ENCODE measurements around the gene ABAT. TPM values are rescaled to one million over a fixed set of nuclear protein-coding genes. Genes with fewer than 3 reads are reported as not detected.

ABAT gene
- total and polyA plus RNA-seq, 2 of the 8 experiments (the other 6 are each of a cell fraction or from before 2014, with no cell fraction given), result 6.4 to 8.4 TPM

GRCh38 chr16:8669481-8669880 lies 4.9 kb upstream of the ABAT start:
- Histone ChIP-seq H3K4ac (replicated peaks; ENCODE audit: insufficient read length, low read depth, low read length) (no peak overlapping the region), H3K27me3 (replicated peaks in 1 of 4; ENCODE audit: control insufficient read depth in 3 of 4, extremely low read depth in 1 of 4, insufficient read depth in 3 of 4, low read length in 3 of 4) (peaks cover 0 to 3% (median 0%) of the 10 kb centered on the region in 4 experiments; a peak in 3 of 7 replicates), H3K14ac (ENCODE audit: insufficient read length) (no peak overlapping the region), H3K36me3 (ENCODE audit: control insufficient read depth in 2 of 4, insufficient read depth in 4 of 4, low read length in 3 of 4) (no peaks in the 10 kb centered on the region), H2AFZ (ENCODE audit: low read length) (no peak overlapping the region), H3K4me1 (replicated peaks in 1 of 4; ENCODE audit: control insufficient read depth in 3 of 4, insufficient read depth in 4 of 4, low read length in 3 of 4) (peaks cover 0 to 5% (median 0%) of the 10 kb centered on the region in 4 experiments; a peak in 2 of 7 replicates), H3K79me1 (ENCODE audit: low read depth, low read length) (no peaks in the 10 kb centered on the region), H2BK15ac (ENCODE audit: low read length) (no peak overlapping the region), H3K9ac (replicated peaks in 1 of 4; ENCODE audit: extremely low read depth in 1 of 4, low read depth in 3 of 4, low read length in 3 of 4) (no peak overlapping the region), H4K8ac (ENCODE audit: extremely low read depth, insufficient read depth, low read length) (no peak overlapping the region), H3K79me2 (ENCODE audit: control insufficient read depth in 1 of 2, insufficient read depth in 2 of 2, low read length in 2 of 2) (no peaks in the 10 kb centered on the region), H2BK12ac (ENCODE audit: low read depth, low read length) (no peak overlapping the region), H2BK120ac (replicated peaks; ENCODE audit: low read depth, low read length) (no peak overlapping the region), H3K9me3 (ENCODE audit: insufficient read depth in 2 of 2, low read depth in 1 of 2, low read length in 1 of 2) (no peaks in the 10 kb centered on the region), H4K5ac (ENCODE audit: insufficient read length, low read depth, low read length) (no peak overlapping the region), H2BK20ac (ENCODE audit: low read length) (no peak overlapping the region), H2BK5ac (ENCODE audit: low read depth, low read length) (no peak overlapping the region), H4K91ac (replicated peaks; ENCODE audit: insufficient read length, low read length) (no peak overlapping the region), H4K20me1 (replicated peaks in 1 of 2; ENCODE audit: control insufficient read depth in 1 of 2, insufficient read depth in 2 of 2, low read length in 2 of 2) (no peaks in the 10 kb centered on the region), H2AK5ac (ENCODE audit: low read depth, low read length) (no peak overlapping the region), H3K23ac (ENCODE audit: insufficient read length) (no peak overlapping the region), H3K27ac (ENCODE audit: low read depth, low read length) (no peak overlapping the region), H3K23me2 (ENCODE audit: low read depth, low read length) (peaks cover 5% of the 10 kb centered on the region; the same call in 1 of the 2 replicates), H3K56ac (replicated peaks; ENCODE audit: insufficient read length, low read depth, low read length) (no peak overlapping the region), H3K4me3 (ENCODE audit: extremely low read depth in 1 of 4, insufficient read depth in 2 of 4, low read depth in 3 of 4, low read length in 4 of 4) (no peak overlapping the region), H3K4me2 (ENCODE audit: insufficient read depth in 1 of 2, low read depth in 2 of 2, low read length in 2 of 2) (no peak overlapping the region), H3K18ac (ENCODE audit: extremely low read depth, low read length) (no peak overlapping the region)
- 91% methylated on average over 1 of the region's 1 CpG; no CpG with 5 or more reads in 1 of the 2 experiments for WGBS, 2 experiments (ENCODE audit: extremely low coverage in 1 of 2, insufficient coverage in 1 of 2, insufficient read length in 1 of 2, insufficient replicate concordance in 2 of 2, low coverage in 1 of 2, low lambda C conversion rate in 2 of 2, missing lambda C conversion rate in 1 of 2)
- DNase-seq (ENCODE audit: low read depth in 1 of 2, low spot score in 2 of 2) (no peak), FAIRE-seq (no peak)
- CTCF ChIA-PET (ENCODE audit: partially characterized antibody), result interaction anchor here (1.5 to 27.6 kb wide), 5 partner anchors 8 to 210 kb away, joined by 5 to 404 read pairs (median 8); partner anchors contain the start of genes PMM2 and TMEM186
- POLR2A ChIA-PET (ENCODE audit: partially characterized antibody), result interaction anchor here (0.8 kb wide), 1 partner anchor 52 kb away, joined by 3 read pairs; no protein-coding TSS in a partner anchor
- TF ChIP-seq BACH1 (IDR thresholded peaks at IDR 0.05; ENCODE audit: low read length) (no peak), RBBP5 (IDR thresholded peaks at IDR 0.05; ENCODE audit: borderline replicate concordance, low read depth, low read length) (no peak), MAFK (IDR thresholded peaks at IDR 0.05; ENCODE audit: low read depth, low read length) (no peak), TBP (IDR thresholded peaks at IDR 0.05; ENCODE audit: low read depth, low read length) (no peak), SIX5 (IDR thresholded peaks at IDR 0.05; ENCODE audit: low read depth, low read length) (no peak), CTBP2 (IDR thresholded peaks at IDR 0.05; ENCODE audit: borderline replicate concordance, insufficient read depth, insufficient read length, low read length) (no peak), TEAD4 (IDR thresholded peaks at IDR 0.05; ENCODE audit: low read depth, low read length) (no peak)
